ENCODE data around the gene CDK5R1.

DNA sequence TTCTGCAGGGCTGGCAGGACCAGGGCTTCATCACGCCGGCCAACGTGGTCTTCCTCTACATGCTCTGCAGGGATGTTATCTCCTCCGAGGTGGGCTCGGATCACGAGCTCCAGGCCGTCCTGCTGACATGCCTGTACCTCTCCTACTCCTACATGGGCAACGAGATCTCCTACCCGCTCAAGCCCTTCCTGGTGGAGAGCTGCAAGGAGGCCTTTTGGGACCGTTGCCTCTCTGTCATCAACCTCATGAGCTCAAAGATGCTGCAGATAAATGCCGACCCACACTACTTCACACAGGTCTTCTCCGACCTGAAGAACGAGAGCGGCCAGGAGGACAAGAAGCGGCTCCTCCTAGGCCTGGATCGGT lies 1.4 kb downstream of the CDK5R1 start:
- TF ChIP-seq CTCF (IDR thresholded peaks at IDR 0.05; ENCODE audit: low read length) (no peak), EZH2 (optimal IDR thresholded peaks at IDR 0.05; ENCODE audit: low read depth, low read length) (no peak)
